Subcutaneous preadipocyte (primary cell): Measurements from ENCODE around the gene NLRP3. TPM values are rescaled to one million over a fixed set of nuclear protein-coding genes. Genes with fewer than 3 reads are reported as not detected.

ENCODE experiments used
- total RNA-seq: library from RNA; depleted of rRNA; stranded (reverse); fragments of >200 nt; gene quantifications from 2 replicates; pipeline ENCODE4 v1.2.3, GENCODE V29; 2012

Gene NLRP3
- total RNA-seq, result not detected in 2 replicates

DNA sequence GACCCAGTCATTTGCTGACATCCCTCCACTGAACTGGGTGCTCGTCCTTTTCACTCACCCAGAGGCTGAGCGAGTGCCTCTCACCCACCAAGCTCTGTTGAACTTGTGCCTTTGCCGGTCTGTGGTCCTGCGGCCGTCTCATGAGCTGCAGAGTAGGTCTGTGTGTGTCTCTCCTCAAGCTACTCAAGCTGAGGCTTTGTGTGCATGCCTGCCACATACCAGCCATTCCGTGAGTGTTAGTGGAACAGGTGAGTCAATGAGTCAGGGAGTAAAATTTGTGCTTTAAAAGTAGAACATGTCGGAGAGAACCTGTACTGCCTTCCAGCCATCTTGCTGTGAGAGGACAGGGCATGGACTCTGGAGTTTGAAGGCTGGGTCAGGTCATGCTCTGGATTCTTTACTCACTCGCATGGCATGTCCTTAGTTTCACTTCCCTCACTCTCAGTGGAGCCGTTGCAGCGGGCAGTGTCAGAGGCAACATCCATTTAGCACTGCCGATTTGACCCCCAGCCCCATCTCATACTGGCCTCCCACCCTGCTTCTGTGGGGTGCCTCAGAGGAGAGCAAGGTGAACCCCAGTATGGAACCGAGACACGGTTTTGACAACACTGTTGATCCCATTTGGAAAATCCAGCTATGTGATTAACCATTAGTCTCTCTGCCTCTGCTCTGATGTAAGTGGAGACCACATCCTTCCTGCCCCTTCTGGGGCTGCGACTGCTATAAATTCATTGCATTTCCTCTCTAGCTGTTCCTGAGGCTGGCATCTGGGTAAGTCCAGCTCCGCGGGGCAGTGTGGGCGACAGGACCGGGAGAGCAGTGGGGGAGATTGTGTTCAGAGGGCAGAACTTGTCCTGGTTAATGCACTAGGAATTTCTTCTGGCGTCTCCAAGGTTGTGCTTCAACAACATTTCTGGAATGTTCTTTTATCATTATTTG is at the start of gene NLRP3:
TSS of gene NLRP3 (plus strand) at position 751 of the 939 bp plus-strand sequence. CDS start 2,628 bp downstream, outside the sequence.

Other genes starting within 250 kb of the NLRP3 start
- gene ZNF124, start 244.2 kb upstream of the NLRP3 start, total RNA-seq, result 17.6 and 34.0 TPM in 2 replicates
- gene VN1R5, start 160.1 kb upstream of the NLRP3 start, total RNA-seq, result not detected in 2 replicates
- gene ZNF496, start 84.3 kb upstream of the NLRP3 start, total RNA-seq, result 16.5 and 20.9 TPM in 2 replicates
- not detected in 2 replicates for gene OR2B11, start 41.9 kb downstream of the NLRP3 start, total RNA-seq
- not detected in 2 replicates for gene OR2C3, start 120.3 kb downstream of the NLRP3 start, total RNA-seq
- gene GCSAML, start 133.0 kb downstream of the NLRP3 start, total RNA-seq, result not detected in 2 replicates
- not detected in 2 replicates for gene OR2G2, start 172.2 kb downstream of the NLRP3 start, total RNA-seq
- not detected in 2 replicates for gene OR2G3, start 189.4 kb downstream of the NLRP3 start, total RNA-seq